ENCODE data around the gene PHYHIPL. TPM values are rescaled to one million over a fixed set of nuclear protein-coding genes. Genes with fewer than 3 reads are reported as not detected.

The PHYHIPL gene
- total and polyA plus RNA-seq, 4 donors: 1.3 to 3.0 (median 2.0) TPM

GRCh38 chr10:59273445-59273844, 97.0 kb downstream of the PHYHIPL start:
- Histone ChIP-seq H3K4me3 (ENCODE audit: low read depth in 1 of 3, low read length in 3 of 3) (no peak overlapping the region), H3K4me1 (ENCODE audit: control insufficient read depth in 4 of 4, insufficient read depth in 4 of 4, low read length in 3 of 4) (no peaks in the 10 kb centered on the region), H3K27ac (ENCODE audit: low read depth in 1 of 2, low read length in 2 of 2) (no peak overlapping the region), H3K36me3 (ENCODE audit: control insufficient read depth in 4 of 4, insufficient read depth in 3 of 4, low read depth in 1 of 4, low read length in 3 of 4) (no peaks in the 10 kb centered on the region), H3K9ac (ENCODE audit: low read depth in 1 of 2, low read length in 2 of 2) (no peak overlapping the region), H3K9me3 (ENCODE audit: control insufficient read depth in 4 of 4, low read length in 3 of 4) (no peaks in the 10 kb centered on the region), H3K27me3 (ENCODE audit: control insufficient read depth in 4 of 4, insufficient read depth in 4 of 4, low read length in 3 of 4) (no peaks in the 10 kb centered on the region)
- no peak for DNase-seq (ENCODE audit: low spot score)
- no peak for TF ChIP-seq FOXA2 (IDR thresholded peaks at IDR 0.05)
- no peak for TF ChIP-seq JUND (IDR thresholded peaks at IDR 0.05)
- no peak for TF ChIP-seq NR2F2 (IDR thresholded peaks at IDR 0.05)
- TF ChIP-seq HNF4G (IDR thresholded peaks at IDR 0.05): no peak
- TF ChIP-seq HNF4A (conservative IDR thresholded peaks at IDR 0.05): no peak
- no peak for TF ChIP-seq YY1 (IDR thresholded peaks at IDR 0.05)
- no peak for TF ChIP-seq ZBTB33 (IDR thresholded peaks at IDR 0.05)
- TF ChIP-seq FOXA1 (IDR thresholded peaks at IDR 0.05): no peak
- no peak for TF ChIP-seq REST (IDR thresholded peaks at IDR 0.05)
- no peak for TF ChIP-seq TAF1 (conservative IDR thresholded peaks at IDR 0.05)
- no peak for TF ChIP-seq EGR1 (IDR thresholded peaks at IDR 0.05; ENCODE audit: low read depth in 2 of 2)
- WGBS: 95% methylated on average over 1 of the region's 1 CpG

DNA sequence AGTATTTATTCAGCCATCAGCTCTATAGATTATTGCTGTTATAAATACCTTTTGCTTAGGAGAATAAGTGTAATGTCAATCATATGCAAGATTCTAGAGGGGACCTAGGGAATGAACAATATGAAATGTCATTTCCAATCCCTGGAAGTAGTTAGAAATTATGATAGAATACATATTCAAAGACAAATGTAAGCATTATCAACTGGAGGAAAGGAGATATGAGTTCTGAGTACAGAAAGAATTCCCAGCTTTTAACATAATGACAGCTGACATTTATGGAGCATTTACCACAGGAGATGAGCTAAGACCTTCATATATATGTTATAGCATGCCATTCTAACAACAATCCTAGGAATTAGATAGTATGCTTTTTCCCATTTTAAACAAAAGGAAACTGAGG, 99.7 kb downstream of the PHYHIPL start:
- H3K9me3 ChIP-seq (ENCODE audit: control insufficient read depth in 4 of 4, low read length in 3 of 4): no peaks in the 10 kb centered on the region
- H3K4me1 ChIP-seq (ENCODE audit: control insufficient read depth in 4 of 4, insufficient read depth in 4 of 4, low read length in 3 of 4): no peaks in the 10 kb centered on the region
- H3K27me3 ChIP-seq (ENCODE audit: control insufficient read depth in 4 of 4, insufficient read depth in 4 of 4, low read length in 3 of 4): no peaks in the 10 kb centered on the region
- no peak for DNase-seq (ENCODE audit: low spot score)
- H3K9ac ChIP-seq (ENCODE audit: low read depth in 1 of 2, low read length in 2 of 2): no peak overlapping the region
- H3K27ac ChIP-seq (ENCODE audit: low read depth in 1 of 2, low read length in 2 of 2): no peak overlapping the region
- no peak overlapping the region for H3K4me3 ChIP-seq (ENCODE audit: low read depth in 1 of 3, low read length in 3 of 3)
- TF ChIP-seq MAX (IDR thresholded peaks at IDR 0.05) (no peak), FOXA1 (IDR thresholded peaks at IDR 0.05) (no peak), TAF1 (conservative IDR thresholded peaks at IDR 0.05) (no peak), EGR1 (IDR thresholded peaks at IDR 0.05; ENCODE audit: low read depth in 2 of 2) (no peak), HNF4A (conservative IDR thresholded peaks at IDR 0.05) (no peak), GABPA (IDR thresholded peaks at IDR 0.05 in 1 of 2, conservative IDR thresholded peaks at IDR 0.05 in 1 of 2) (no peak), YY1 (IDR thresholded peaks at IDR 0.05) (no peak), JUND (IDR thresholded peaks at IDR 0.05) (no peak), HNF4G (IDR thresholded peaks at IDR 0.05) (no peak), SP1 (IDR thresholded peaks at IDR 0.05) (no peak), REST (IDR thresholded peaks at IDR 0.05) (no peak), RXRA (IDR thresholded peaks at IDR 0.05) (no peak), RAD21 (IDR thresholded peaks at IDR 0.05) (no peak), FOXA2 (IDR thresholded peaks at IDR 0.05) (no peak), NR2F2 (IDR thresholded peaks at IDR 0.05) (no peak), CTCF (IDR thresholded peaks at IDR 0.05; ENCODE audit: low read depth, low read length, missing input control) (no peak)
- TF ChIP-seq, protein P1, sequence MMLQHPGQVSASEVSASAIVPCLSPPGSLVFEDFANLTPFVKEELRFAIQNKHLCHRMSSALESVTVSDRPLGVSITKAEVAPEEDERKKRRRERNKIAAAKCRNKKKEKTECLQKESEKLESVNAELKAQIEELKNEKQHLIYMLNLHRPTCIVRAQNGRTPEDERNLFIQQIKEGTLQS (IDR thresholded peaks at IDR 0.05): no peak
- no peaks in the 10 kb centered on the region for H3K36me3 ChIP-seq (ENCODE audit: control insufficient read depth in 4 of 4, insufficient read depth in 3 of 4, low read depth in 1 of 4, low read length in 3 of 4)
